ENCODE measurements around the gene VPREB3.

VPREB3 gene

GRCh38 chr22:23782703-23783102, 28.5 kb upstream of the VPREB3 start:
- no peak for DNase-seq (ENCODE audit: low spot score)

GRCh38 chr22:23782252-23782651, 28.0 kb upstream of the VPREB3 start:
- DNase-seq (ENCODE audit: low spot score), result no peak

GRCh38 chr22:23781511-23782183, 27.4 kb upstream of the VPREB3 start:
- no peak for DNase-seq (ENCODE audit: low spot score)

- DNase-seq (ENCODE audit: low spot score), result no peak
Measured at GRCh38 chr22:23781065-23781464, 26.8 kb upstream of the VPREB3 start.

- no peak for DNase-seq (ENCODE audit: low spot score)
Measured at GRCh38 chr22:23780146-23780748, 26.0 kb upstream of the VPREB3 start.

GRCh38 chr22:23779731-23780130, 25.5 kb upstream of the VPREB3 start:
- DNase-seq (ENCODE audit: low spot score), result no peak

GRCh38 chr22:23779083-23779482, 24.9 kb upstream of the VPREB3 start:
- DNase-seq (ENCODE audit: low spot score), result no peak

- DNase-seq (ENCODE audit: low spot score), result no peak
Measured at GRCh38 chr22:23778577-23778900, 24.3 kb upstream of the VPREB3 start.

- DNase-seq (ENCODE audit: low spot score), result peak; percentile 89
Measured at GRCh38 chr22:23777776-23778576, 23.8 kb upstream of the VPREB3 start.

- DNase-seq (ENCODE audit: low spot score), result no peak
Measured at GRCh38 chr22:23775779-23776375, 21.7 kb upstream of the VPREB3 start.

- no peak for DNase-seq (ENCODE audit: low spot score)
Measured at GRCh38 chr22:23774922-23775436, 20.8 kb upstream of the VPREB3 start.

GRCh38 chr22:23774114-23774921, 20.1 kb upstream of the VPREB3 start:
- DNase-seq (ENCODE audit: low spot score), result no peak

- no peak for DNase-seq (ENCODE audit: low spot score)
Measured at GRCh38 chr22:23773483-23774113, 19.4 kb upstream of the VPREB3 start.

- DNase-seq (ENCODE audit: low spot score), result peak; percentile 54
Measured at GRCh38 chr22:23772649-23773473, 18.6 kb upstream of the VPREB3 start, which contains the start of gene MMP11. TSS of gene MMP11 (plus strand) at chr22:23772849. CDS start at chr22:23772871, 22 bp downstream.

- no peak for DNase-seq (ENCODE audit: low spot score)
Measured at GRCh38 chr22:23772315-23772648, 18.1 kb upstream of the VPREB3 start.

- DNase-seq (ENCODE audit: low spot score), result no peak
Measured at GRCh38 chr22:23769321-23769965, 15.2 kb upstream of the VPREB3 start.

GRCh38 chr22:23767673-23768548, 13.7 kb upstream of the VPREB3 start, which contains the start of gene CHCHD10:
TSS of gene CHCHD10 (minus strand) at chr22:23767972. CDS start at chr22:23767874, 98 bp downstream.
- peak; percentile 93 for DNase-seq (ENCODE audit: low spot score)

GRCh38 chr22:23767303-23767672, 13.1 kb upstream of the VPREB3 start:
- no peak for DNase-seq (ENCODE audit: low spot score)

All from D341Med (cell line).